ENCODE data around the gene CHST13.

The CHST13 gene

DNA sequence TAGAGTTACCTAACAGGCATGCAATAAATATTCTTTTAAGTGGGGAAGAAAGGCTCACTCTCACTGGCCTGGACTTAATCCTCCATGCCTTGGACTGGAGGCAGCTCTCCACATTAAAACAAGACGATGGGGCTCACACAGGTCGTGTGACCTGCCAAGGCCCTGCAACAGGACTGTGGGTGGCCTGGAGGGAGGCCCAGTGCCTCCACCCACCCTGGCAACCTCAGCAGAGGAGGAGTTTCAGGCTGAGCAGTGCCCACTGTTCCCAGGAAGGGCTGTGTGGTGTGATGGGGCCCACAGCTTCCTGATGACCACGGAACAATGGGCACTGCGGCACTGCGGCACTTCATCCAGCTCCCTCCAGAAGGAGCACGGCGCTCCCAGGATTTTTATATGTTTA lies 11.9 kb upstream of the CHST13 start:
- Histone ChIP-seq H3K9me2 (replicated peaks; ENCODE audit: low read depth, low read length) (no peaks in the 10 kb centered on the region), H3K9me3 (ENCODE audit: insufficient read depth, low read depth, low read length) (no peaks in the 10 kb centered on the region), H3K9ac (ENCODE audit: low read depth, low read length, poor library complexity, severe bottlenecking) (no peak overlapping the region), H3K27me3 (ENCODE audit: insufficient read depth, low read length, poor library complexity, severe bottlenecking) (no peaks in the 10 kb centered on the region), H2AFZ (ENCODE audit: low read length) (no peak overlapping the region), H3K4me3 (ENCODE audit: low read length, poor library complexity, severe bottlenecking) (no peak overlapping the region), H3K4me1 (ENCODE audit: insufficient read depth, low read length, poor library complexity, severe bottlenecking) (peaks cover 14% of the 10 kb centered on the region), H3K36me3 (ENCODE audit: insufficient read depth, low read length) (no peaks in the 10 kb centered on the region), H4K20me1 (ENCODE audit: insufficient read depth, low read length, poor library complexity, severe bottlenecking) (no peaks in the 10 kb centered on the region), H3F3A (ENCODE audit: low read depth) (no peaks in the 10 kb centered on the region), H3K79me2 (ENCODE audit: insufficient read depth, low read length) (no peaks in the 10 kb centered on the region), H3K4me2 (ENCODE audit: low read depth, low read length, poor library complexity, severe bottlenecking) (no peak overlapping the region)
- TF ChIP-seq EZH2phosphoT487 (IDR thresholded peaks at IDR 0.05; ENCODE audit: borderline replicate concordance), result no peak
- TF ChIP-seq, protein P1, sequence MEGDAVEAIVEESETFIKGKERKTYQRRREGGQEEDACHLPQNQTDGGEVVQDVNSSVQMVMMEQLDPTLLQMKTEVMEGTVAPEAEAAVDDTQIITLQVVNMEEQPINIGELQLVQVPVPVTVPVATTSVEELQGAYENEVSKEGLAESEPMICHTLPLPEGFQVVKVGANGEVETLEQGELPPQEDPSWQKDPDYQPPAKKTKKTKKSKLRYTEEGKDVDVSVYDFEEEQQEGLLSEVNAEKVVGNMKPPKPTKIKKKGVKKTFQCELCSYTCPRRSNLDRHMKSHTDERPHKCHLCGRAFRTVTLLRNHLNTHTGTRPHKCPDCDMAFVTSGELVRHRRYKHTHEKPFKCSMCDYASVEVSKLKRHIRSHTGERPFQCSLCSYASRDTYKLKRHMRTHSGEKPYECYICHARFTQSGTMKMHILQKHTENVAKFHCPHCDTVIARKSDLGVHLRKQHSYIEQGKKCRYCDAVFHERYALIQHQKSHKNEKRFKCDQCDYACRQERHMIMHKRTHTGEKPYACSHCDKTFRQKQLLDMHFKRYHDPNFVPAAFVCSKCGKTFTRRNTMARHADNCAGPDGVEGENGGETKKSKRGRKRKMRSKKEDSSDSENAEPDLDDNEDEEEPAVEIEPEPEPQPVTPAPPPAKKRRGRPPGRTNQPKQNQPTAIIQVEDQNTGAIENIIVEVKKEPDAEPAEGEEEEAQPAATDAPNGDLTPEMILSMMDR (conservative IDR thresholded peaks at IDR 0.05; ENCODE audit: low read length), result no peak

DNA sequence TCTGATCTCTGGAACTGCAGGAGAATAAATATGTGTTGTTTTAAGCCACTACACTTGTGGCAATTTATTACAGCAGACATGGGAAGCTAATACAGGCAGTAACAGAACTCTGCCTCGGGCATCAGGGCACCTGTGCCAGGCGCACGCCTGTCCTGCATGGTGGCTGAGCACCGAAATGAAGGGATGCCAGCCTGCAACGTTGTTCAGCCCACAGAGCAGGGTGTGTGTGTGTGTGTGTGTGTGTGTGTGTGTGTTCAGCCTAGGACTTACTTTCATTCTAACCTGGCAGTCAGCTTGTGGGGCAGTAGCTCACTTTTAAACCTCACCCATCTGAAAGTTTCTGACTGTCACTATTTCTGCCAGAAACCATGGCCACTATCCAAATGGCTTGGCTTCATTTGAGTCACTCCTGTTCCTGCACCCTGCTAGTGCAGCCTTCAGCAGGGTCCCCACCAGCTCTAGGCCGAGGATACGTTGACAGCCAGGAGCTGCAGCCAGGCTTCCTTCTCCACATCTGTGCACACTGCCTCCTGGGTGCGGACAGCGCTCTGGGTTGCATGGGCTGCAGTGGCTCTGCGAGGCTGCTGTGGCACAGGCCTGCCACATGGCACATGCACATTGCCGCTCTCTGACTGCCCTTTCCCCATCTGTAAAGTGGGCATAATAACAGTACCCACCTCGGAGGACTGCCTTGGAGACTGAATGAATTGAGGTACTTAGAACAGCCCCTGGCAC lies 10.9 kb upstream of the CHST13 start:
- H3K9me2 ChIP-seq (replicated peaks; ENCODE audit: low read depth, low read length), result no peaks in the 10 kb centered on the region
- H3K9ac ChIP-seq (ENCODE audit: low read depth, low read length, poor library complexity, severe bottlenecking), result no peak overlapping the region
- H3K36me3 ChIP-seq (ENCODE audit: insufficient read depth, low read length), result no peaks in the 10 kb centered on the region
- no peak overlapping the region for H3K4me3 ChIP-seq (ENCODE audit: low read length, poor library complexity, severe bottlenecking)
- H4K20me1 ChIP-seq (ENCODE audit: insufficient read depth, low read length, poor library complexity, severe bottlenecking), result no peaks in the 10 kb centered on the region
- peaks cover 16% of the 10 kb centered on the region for H3K4me1 ChIP-seq (ENCODE audit: insufficient read depth, low read length, poor library complexity, severe bottlenecking)
- H2AFZ ChIP-seq (ENCODE audit: low read length), result no peak overlapping the region
- no peaks in the 10 kb centered on the region for H3K9me3 ChIP-seq (ENCODE audit: insufficient read depth, low read depth, low read length)
- no peaks in the 10 kb centered on the region for H3F3A ChIP-seq (ENCODE audit: low read depth)
- H3K79me2 ChIP-seq (ENCODE audit: insufficient read depth, low read length), result no peaks in the 10 kb centered on the region
- no peaks in the 10 kb centered on the region for H3K27me3 ChIP-seq (ENCODE audit: insufficient read depth, low read length, poor library complexity, severe bottlenecking)
- TF ChIP-seq, protein P1 (conservative IDR thresholded peaks at IDR 0.05; ENCODE audit: low read length), result no peak
- TF ChIP-seq EZH2phosphoT487 (IDR thresholded peaks at IDR 0.05; ENCODE audit: borderline replicate concordance), result no peak
- H3K4me2 ChIP-seq (ENCODE audit: low read depth, low read length, poor library complexity, severe bottlenecking), result no peak overlapping the region

DNA sequence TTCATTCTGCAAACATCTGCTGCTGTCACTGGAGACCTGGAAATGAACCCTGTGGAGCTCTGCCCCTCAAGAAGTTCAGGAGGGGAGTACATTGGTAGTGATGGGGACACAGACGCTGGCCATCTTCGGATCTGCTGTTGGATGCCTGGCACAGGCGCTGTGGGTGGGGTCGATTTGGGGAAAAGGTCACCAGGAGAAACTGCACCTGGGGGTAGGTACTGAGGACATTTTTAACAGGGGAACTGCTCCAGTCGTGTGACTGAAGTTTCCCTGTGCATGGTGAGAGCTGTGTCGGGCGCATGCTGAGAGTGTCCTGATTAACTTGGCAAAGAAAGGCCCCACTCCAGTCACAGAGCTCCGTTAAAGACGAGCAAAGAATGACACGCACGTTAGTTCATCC lies 9.8 kb upstream of the CHST13 start:
- no peak overlapping the region for H2AFZ ChIP-seq (ENCODE audit: low read length)
- H3K4me3 ChIP-seq (ENCODE audit: low read length, poor library complexity, severe bottlenecking), result no peak overlapping the region
- H3K4me2 ChIP-seq (ENCODE audit: low read depth, low read length, poor library complexity, severe bottlenecking), result no peak overlapping the region
- H3K9me3 ChIP-seq (ENCODE audit: insufficient read depth, low read depth, low read length), result no peaks in the 10 kb centered on the region
- TF ChIP-seq, protein P1 (conservative IDR thresholded peaks at IDR 0.05; ENCODE audit: low read length), result no peak
- no peak for TF ChIP-seq EZH2phosphoT487 (IDR thresholded peaks at IDR 0.05; ENCODE audit: borderline replicate concordance)
- no peak overlapping the region for H3K9ac ChIP-seq (ENCODE audit: low read depth, low read length, poor library complexity, severe bottlenecking)
- no peaks in the 10 kb centered on the region for H3K79me2 ChIP-seq (ENCODE audit: insufficient read depth, low read length)
- H3K4me1 ChIP-seq (ENCODE audit: insufficient read depth, low read length, poor library complexity, severe bottlenecking), result peaks cover 27% of the 10 kb centered on the region
- H3K27me3 ChIP-seq (ENCODE audit: insufficient read depth, low read length, poor library complexity, severe bottlenecking), result no peaks in the 10 kb centered on the region
- no peaks in the 10 kb centered on the region for H3F3A ChIP-seq (ENCODE audit: low read depth)
- no peaks in the 10 kb centered on the region for H4K20me1 ChIP-seq (ENCODE audit: insufficient read depth, low read length, poor library complexity, severe bottlenecking)
- H3K9me2 ChIP-seq (replicated peaks; ENCODE audit: low read depth, low read length), result no peaks in the 10 kb centered on the region
- no peaks in the 10 kb centered on the region for H3K36me3 ChIP-seq (ENCODE audit: insufficient read depth, low read length)

All from Loucy (cell line).